ENCODE data around the gene ACSS1.

- TF ChIP-seq POLR2A (IDR thresholded peaks at IDR 0.05) = no peak
- no peak for TF ChIP-seq CTCF (IDR thresholded peaks at IDR 0.05)
Measured at GRCh38 chr20:25083141-25083772, 25.3 kb upstream of the ACSS1 start.
